GM21528 (cell line): ENCODE measurements around the gene SCP2D1.

Experiments
- ATAC-seq: cut with Tn5 transposase; IDR thresholded peaks from one replicate; pipeline ENCODE4 v1.9.1; 2021; ENCODE audit warnings: mild to moderate bottlenecking, moderate library complexity; ENCODE audit not compliant: unreplicated experiment, low FRiP score

SCP2D1 gene

DNA sequence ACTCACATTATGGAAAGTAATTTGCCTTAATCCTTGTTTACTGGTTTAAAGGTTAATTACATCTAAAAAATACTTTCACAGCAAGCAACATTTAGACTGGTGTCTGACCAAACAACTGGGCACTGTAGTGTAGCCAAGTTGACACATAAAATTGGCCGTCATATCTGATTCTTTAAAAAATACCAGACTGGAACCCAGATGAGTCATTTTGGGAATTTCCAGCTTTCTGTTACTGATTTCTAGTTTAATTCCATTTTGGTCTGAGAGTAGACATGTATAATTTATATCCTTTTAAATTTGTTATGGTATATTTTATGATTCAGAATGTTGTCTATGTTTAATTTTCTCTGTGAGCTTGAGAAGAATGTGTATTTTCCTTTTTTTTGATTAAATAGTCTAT lies 44.1 kb downstream of the SCP2D1 start:
- no peak for ATAC-seq

GRCh38 chr20:18858816-18859215 lies 45.2 kb downstream of the SCP2D1 start:
- no peak for ATAC-seq
